NB4 (cell line): ENCODE data around the gene SLC16A11.

Experiments
- TF ChIP-seq, protein P1 (sequence below): IDR thresholded peaks from 2 replicates; pipeline ENCODE4 v1.6.1; 2011; ENCODE audit warnings: low read depth, low read length
- TF ChIP-seq, protein P2 (sequence below): IDR thresholded peaks from one replicate; pipeline ENCODE4 v1.5.1; 2012; ENCODE audit warnings: low read depth, low read length

- TF ChIP-seq, protein P1, sequence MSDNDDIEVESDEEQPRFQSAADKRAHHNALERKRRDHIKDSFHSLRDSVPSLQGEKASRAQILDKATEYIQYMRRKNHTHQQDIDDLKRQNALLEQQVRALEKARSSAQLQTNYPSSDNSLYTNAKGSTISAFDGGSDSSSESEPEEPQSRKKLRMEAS: no peak
- TF ChIP-seq, protein P2, sequence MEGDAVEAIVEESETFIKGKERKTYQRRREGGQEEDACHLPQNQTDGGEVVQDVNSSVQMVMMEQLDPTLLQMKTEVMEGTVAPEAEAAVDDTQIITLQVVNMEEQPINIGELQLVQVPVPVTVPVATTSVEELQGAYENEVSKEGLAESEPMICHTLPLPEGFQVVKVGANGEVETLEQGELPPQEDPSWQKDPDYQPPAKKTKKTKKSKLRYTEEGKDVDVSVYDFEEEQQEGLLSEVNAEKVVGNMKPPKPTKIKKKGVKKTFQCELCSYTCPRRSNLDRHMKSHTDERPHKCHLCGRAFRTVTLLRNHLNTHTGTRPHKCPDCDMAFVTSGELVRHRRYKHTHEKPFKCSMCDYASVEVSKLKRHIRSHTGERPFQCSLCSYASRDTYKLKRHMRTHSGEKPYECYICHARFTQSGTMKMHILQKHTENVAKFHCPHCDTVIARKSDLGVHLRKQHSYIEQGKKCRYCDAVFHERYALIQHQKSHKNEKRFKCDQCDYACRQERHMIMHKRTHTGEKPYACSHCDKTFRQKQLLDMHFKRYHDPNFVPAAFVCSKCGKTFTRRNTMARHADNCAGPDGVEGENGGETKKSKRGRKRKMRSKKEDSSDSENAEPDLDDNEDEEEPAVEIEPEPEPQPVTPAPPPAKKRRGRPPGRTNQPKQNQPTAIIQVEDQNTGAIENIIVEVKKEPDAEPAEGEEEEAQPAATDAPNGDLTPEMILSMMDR: no peak
Measured at GRCh38 chr17:7019839-7020519, 23.9 kb downstream of the SLC16A11 start.
